ENCODE measurements around the gene PYGO2. TPM values are rescaled to one million over a fixed set of nuclear protein-coding genes. Genes with fewer than 3 reads are reported as not detected.

The PYGO2 gene
- total RNA-seq, 2 experiments from 2014 or later = 55.3 TPM

DNA sequence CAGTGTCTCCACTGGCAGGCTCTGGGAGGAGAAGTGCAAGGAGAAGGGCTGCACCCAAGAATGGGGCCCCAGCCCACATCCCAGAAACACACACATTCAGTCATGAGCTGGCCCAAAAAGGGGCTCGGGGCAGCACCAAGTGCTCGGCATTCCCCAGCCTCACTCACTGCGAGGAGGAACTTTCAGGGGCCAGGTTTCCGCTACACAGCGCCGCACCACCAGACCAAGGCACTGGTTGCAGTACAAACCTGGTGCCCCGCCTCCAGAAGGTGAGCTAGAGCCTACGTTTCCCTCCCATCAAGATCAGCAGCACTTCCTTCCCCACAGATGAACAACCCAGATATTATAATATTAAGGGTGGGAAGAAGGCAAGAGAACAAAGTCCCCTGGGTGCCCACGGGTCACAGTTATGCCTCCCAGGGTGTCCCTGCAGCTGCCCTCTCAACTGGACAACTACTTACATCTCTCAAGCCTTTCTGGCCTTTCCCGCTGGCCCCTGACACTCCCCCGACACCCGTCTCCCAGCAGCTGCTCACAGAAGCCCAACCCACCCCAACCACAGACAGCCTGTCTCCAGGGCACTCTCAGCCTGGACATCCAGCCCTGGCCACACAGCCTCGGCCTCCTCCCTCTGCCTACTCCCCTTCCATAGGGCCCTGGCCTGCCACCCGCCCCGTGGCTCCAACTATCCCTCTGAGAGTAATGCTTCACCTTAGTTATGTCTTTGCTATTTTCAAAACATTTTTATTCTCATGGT, 9.5 kb downstream of the PYGO2 start:
- ATAC-seq (ENCODE audit: low read depth) (peak; percentile 47), DNase-seq (peak; percentile 62)
- Mint-ChIP-seq H3K27ac (peak overlapping the region; percentile 99), H3K4me1 (peaks cover 62% of the 10 kb centered on the region), H3K4me3 (peak overlapping the region; percentile 97), H3K36me3 (peaks cover 28% of the 10 kb centered on the region), H3K9me3 (no peaks in the 10 kb centered on the region), H3K27me3 (no peaks in the 10 kb centered on the region)
- POLR2A ChIA-PET = interaction anchor here (0.7 to 6.6 kb wide), 7 partner anchors 10 to 99 kb away, joined by 3 to 38 read pairs (median 7); partner anchors contain the start of genes ADAM15, CKS1B, FLAD1 and PMVK

- Mint-ChIP-seq H3K36me3 (peaks cover 23% of the 10 kb centered on the region), H3K27me3 (no peaks in the 10 kb centered on the region), H3K9me3 (no peaks in the 10 kb centered on the region), H3K27ac (peak overlapping the region; percentile 30), H3K4me1 (peaks cover 40% of the 10 kb centered on the region), H3K4me3 (no peak overlapping the region)
- POLR2A ChIA-PET = interaction anchor here (6.6 kb wide), 1 partner anchor 10 kb away, joined by 38 read pairs; the partner anchor contains the start of gene PMVK
- ATAC-seq (ENCODE audit: low read depth) (no peak), DNase-seq (no peak)
Observed at GRCh38 chr1:154948079-154948478, 13.5 kb downstream of the PYGO2 start.

DNA sequence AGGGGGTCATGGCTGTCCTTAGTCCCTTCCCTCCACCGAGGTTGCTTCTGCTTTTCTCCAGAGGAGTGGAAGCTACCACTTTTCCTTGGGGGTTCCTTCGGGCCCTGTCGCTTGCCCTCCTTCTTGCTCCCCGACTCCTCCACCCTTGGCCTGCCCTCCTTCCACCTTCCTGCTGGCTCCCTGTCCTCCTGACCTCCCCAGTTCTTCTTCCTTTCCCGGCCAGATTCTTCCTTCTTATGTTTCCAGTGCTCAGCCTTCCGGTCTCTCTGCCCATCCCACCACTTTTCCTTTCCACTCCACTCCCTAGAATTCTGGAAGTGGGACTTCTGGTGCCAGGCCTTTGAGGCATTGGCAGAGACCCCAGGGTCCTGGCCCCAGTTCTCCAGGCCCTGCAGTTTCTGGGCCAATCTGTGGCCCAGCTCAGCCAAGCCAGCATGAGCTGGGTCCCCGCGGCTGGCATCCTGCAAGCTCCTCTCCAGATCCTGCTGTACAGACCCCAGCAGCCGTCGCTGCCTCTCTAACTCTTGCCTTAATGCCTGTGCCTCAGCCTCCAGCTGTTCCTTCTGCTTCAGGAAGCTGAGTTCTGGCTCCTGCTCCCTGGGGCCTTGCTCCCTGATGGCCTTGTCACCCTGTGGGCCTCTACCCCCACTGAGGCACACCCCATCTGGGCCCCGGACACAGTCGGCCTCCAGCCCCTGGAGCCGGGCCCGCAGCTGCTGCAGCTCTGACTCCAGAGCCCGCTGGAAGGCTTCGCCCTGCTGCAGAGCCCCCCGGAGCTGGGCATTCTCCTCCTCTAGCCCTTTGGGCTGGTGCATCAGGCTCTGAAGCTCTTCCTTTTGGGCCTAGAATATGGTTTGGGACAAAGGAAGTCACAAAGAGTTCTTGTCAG, 15.4 kb downstream of the PYGO2 start:
- Mint-ChIP-seq H3K9me3 (no peaks in the 10 kb centered on the region), H3K4me1 (peaks cover 38% of the 10 kb centered on the region), H3K27me3 (no peaks in the 10 kb centered on the region), H3K27ac (no peak overlapping the region), H3K36me3 (peaks cover 13% of the 10 kb centered on the region), H3K4me3 (no peak overlapping the region)
- no peak for ATAC-seq (ENCODE audit: low read depth)
- POLR2A ChIA-PET = interaction anchor here (1.3 to 1.9 kb wide), 2 partner anchors 9 to 10 kb away, joined by 9 read pairs; partner anchors contain the start of genes PBXIP1 and PMVK
- DNase-seq = no peak

DNA sequence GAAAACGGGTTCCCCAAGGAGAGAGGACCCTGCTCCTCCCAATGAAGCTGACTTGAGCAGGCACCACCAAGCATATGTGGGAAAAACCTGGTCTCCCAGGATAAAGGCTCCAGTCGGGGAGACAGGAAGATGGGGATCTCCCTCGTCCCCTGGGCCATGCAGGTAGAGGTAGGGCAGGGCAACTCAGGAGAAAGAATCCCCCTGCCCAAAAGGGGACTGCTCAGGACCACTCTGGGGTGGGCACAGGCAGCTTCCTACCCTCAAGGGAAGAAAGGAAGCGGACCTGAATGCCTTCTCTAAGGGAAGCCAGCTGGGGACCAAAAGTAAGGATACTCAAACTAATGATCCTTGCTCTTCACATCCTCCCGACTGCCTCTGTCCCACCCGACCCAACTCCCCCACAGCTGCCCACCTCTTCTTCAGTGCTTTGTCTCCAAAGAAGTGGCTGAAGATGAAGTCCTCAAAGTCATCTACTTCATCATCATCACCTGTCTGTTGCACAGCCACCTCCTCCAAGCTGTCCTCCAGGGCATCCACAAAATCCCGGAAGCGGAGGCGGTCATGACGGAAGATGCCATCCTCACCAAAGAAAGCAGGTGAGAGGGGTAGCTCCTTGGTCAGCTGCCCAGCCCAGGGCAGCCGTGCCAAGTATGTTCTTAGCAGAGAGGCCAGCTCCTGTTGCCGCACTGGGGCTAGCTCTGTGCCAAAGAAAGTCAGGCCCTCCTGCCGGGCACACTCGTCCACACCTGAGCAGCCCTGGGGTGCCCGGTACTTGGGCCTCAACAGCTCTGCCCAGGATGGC, 16.2 kb downstream of the PYGO2 start:
- Mint-ChIP-seq H3K36me3 (peaks cover 8% of the 10 kb centered on the region), H3K9me3 (no peaks in the 10 kb centered on the region), H3K4me1 (peaks cover 40% of the 10 kb centered on the region), H3K27ac (no peak overlapping the region), H3K27me3 (no peaks in the 10 kb centered on the region), H3K4me3 (no peak overlapping the region)
- POLR2A ChIA-PET = interaction anchor here (0.6 to 1.9 kb wide), 4 partner anchors 9 to 338 kb away, joined by 3 to 9 read pairs (median 6); partner anchors contain the start of genes PBXIP1 and PMVK
- DNase-seq (no peak), ATAC-seq (ENCODE audit: low read depth) (no peak)

DNA sequence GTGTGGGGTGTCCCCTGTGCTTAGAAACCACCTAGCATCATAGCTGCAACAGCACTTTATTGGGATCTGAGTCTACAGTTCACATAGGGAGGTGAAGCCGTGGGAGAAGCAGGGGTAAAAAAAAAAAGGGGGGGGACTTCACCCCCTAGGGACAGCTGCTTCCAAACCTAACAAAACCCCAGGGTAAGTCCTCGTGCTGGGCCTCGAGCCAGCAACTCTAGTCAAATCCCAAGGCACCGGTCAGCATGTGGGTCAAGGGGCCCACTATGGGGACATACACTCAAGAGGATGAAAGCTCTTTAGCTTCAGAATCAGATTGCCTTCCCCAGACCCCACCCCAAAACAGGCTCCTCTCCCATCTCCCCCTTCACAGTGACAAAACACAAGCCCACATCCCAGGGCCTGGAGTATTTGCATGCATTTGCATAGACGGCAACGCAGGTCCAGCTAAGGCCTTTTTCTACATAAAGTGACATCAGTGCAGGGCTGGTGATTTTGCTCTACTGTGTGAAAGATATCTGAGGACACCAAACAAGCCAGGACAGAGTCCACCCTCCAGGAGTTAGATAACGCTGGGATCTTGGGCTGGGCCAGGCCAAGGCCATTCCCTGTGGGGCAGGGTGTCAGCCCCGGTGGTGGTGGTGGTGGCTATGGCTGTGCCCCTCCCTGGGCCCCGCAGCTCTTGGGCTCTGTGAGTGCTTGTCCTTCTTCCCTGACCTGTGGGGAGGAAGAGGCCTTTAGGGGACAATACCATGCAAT, 17.0 kb downstream of the PYGO2 start:
- H3K9me3 Mint-ChIP-seq = no peaks in the 10 kb centered on the region
- no peaks in the 10 kb centered on the region for H3K27me3 Mint-ChIP-seq
- peak overlapping the region; percentile 92 for H3K27ac Mint-ChIP-seq
- H3K4me1 Mint-ChIP-seq = peaks cover 42% of the 10 kb centered on the region
- ATAC-seq (ENCODE audit: low read depth) (no peak), DNase-seq (no peak)
- no peak overlapping the region for H3K4me3 Mint-ChIP-seq
- POLR2A ChIA-PET = interaction anchor here (0.6 to 1.9 kb wide), 3 partner anchors 8 to 338 kb away, joined by 3 to 9 read pairs (median 3); partner anchors contain the start of gene PMVK
- peaks cover 8% of the 10 kb centered on the region for H3K36me3 Mint-ChIP-seq

GRCh38 chr1:154943649-154944400, 17.8 kb downstream of the PYGO2 start:
- no peak for ATAC-seq (ENCODE audit: low read depth)
- peaks cover 6% of the 10 kb centered on the region for H3K36me3 Mint-ChIP-seq

DNA sequence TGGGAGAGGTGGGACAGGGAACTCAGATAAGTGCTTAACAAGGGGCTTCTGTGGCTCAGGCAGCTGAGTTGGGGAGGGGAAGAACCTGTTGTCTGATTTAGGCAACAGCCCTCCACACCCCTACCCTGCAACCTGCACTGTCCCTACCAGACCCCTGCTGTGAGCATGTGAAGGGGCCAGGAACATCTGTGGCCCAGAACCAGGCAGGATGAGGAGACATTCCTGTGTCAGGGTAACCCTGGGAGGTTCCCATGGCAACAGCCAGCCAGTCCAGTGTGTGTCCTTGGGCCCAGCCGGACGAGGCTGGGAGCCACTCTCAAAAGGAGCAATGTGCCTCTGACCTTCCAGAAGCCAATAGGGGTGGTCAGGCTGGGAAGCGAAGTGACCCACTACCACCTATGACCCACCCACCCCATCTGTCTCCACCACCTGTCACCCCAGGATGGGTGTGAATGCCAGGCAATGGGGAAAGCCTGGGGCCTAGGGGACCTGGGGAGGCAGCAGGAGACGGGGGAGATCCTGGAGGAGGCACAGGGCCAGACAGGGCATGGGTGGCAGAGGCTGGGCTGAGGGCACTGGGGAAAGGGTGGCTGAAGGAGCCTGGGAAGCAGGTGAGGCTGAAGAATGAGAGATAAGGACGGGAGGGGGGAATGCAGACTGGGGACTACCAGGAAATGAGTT, 20.1 kb downstream of the PYGO2 start:
- no peak for ATAC-seq (ENCODE audit: low read depth)
- H3K36me3 Mint-ChIP-seq = no peaks in the 10 kb centered on the region
- peaks cover 53% of the 10 kb centered on the region for H3K4me1 Mint-ChIP-seq
- no peaks in the 10 kb centered on the region for H3K27me3 Mint-ChIP-seq
- peak overlapping the region; percentile 92 for H3K27ac Mint-ChIP-seq
- no peaks in the 10 kb centered on the region for H3K9me3 Mint-ChIP-seq
- DNase-seq = no peak
- POLR2A ChIA-PET = interaction anchor here (0.6 to 1.7 kb wide), 2 partner anchors 18 to 33 kb away, joined by 3 to 8 read pairs; partner anchors contain the start of gene CKS1B
- peak overlapping the region; percentile 44 for H3K4me3 Mint-ChIP-seq

More at GRCh38 chr1:154943649-154944400, 17.8 kb downstream of the PYGO2 start:
- H3K4me3 Mint-ChIP-seq = peak overlapping the region; percentile 10
- H3K27me3 Mint-ChIP-seq = no peaks in the 10 kb centered on the region
- peak overlapping the region; percentile 92 for H3K27ac Mint-ChIP-seq
- POLR2A ChIA-PET = interaction anchor here (0.8 to 1.2 kb wide), 2 partner anchors 337 to 384 kb away, joined by 3 read pairs; no protein-coding TSS in a partner anchor
- H3K9me3 Mint-ChIP-seq = no peaks in the 10 kb centered on the region
- H3K4me1 Mint-ChIP-seq = peaks cover 46% of the 10 kb centered on the region
- DNase-seq = peak; percentile 52

DNA sequence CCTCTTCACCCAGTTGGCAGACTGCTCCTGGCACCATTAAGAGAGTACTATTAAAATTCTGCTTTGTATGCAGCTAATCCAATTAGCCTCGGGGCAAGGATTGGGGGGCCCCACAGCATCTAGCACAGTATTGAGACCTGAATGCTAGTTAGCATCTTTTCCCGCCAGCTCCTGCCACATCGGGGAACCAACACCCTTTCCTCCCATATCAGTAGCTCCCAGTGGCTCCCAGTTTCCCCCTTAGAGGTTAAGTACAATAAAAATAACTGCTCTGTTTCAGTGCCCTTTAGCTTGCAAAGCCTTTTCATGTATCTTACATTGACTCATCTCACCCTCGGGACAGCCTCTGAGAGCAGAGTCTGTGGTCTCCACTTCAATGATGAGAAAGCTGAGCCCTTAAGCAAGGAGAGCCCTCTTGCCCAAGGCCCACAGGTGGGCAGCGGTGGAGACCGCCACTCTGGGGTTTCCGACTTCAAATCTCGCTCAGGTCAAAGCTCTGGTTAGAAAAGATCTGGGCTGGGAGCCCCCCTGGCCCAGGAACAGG, 20.9 kb downstream of the PYGO2 start:
- Mint-ChIP-seq H3K36me3 (no peaks in the 10 kb centered on the region), H3K4me3 (no peak overlapping the region), H3K9me3 (no peaks in the 10 kb centered on the region), H3K27me3 (no peaks in the 10 kb centered on the region), H3K27ac (peak overlapping the region; percentile 92), H3K4me1 (peaks cover 55% of the 10 kb centered on the region)
- ATAC-seq (ENCODE audit: low read depth) (no peak), DNase-seq (no peak)
- POLR2A ChIA-PET = interaction anchor here (0.6 to 5.7 kb wide), 4 partner anchors 10 to 34 kb away, joined by 3 to 38 read pairs (median 6); partner anchors contain the start of genes CKS1B and PBXIP1

- POLR2A ChIA-PET = interaction anchor here (0.7 to 5.7 kb wide), 4 partner anchors 10 to 34 kb away, joined by 3 to 38 read pairs (median 6); partner anchors contain the start of genes CKS1B and PBXIP1
- Mint-ChIP-seq H3K4me1 (peaks cover 57% of the 10 kb centered on the region), H3K36me3 (peaks cover 1% of the 10 kb centered on the region), H3K27ac (peak overlapping the region; percentile 92), H3K4me3 (peak overlapping the region; percentile 15), H3K9me3 (no peaks in the 10 kb centered on the region), H3K27me3 (no peaks in the 10 kb centered on the region)
- ATAC-seq (ENCODE audit: low read depth) (no peak), DNase-seq (no peak)
Observed at GRCh38 chr1:154940213-154940560, 21.4 kb downstream of the PYGO2 start.

GRCh38 chr1:154938604-154939399, 22.8 kb downstream of the PYGO2 start:
- Mint-ChIP-seq H3K27ac (peak overlapping the region; percentile 97), H3K36me3 (peaks cover 2% of the 10 kb centered on the region), H3K4me3 (peak overlapping the region; percentile 90), H3K4me1 (peaks cover 54% of the 10 kb centered on the region), H3K9me3 (no peaks in the 10 kb centered on the region), H3K27me3 (no peaks in the 10 kb centered on the region)
- ATAC-seq (ENCODE audit: low read depth) = no peak
- no peak for DNase-seq
- POLR2A ChIA-PET = interaction anchor here (0.6 to 5.7 kb wide), 4 partner anchors 12 to 75 kb away, joined by 3 to 45 read pairs (median 29); partner anchors contain the start of genes CKS1B and PBXIP1

Data from activated naive CD8-positive, alpha-beta T cell treated with anti-CD3 and anti-CD28 coated beads, Interleukin-2, amount 10 ng/mL, durations not matched to agents 7 days and 5 days (primary cell).